Activated gamma-delta T cell (primary cell): ENCODE data around the gene FAM204A.

ENCODE experiments used
- DNase-seq: peaks from one replicate; lab custom pipeline; 2025; lab: John Stamatoyannopoulos, UW
- total RNA-seq, 2 donors: gene quantifications; one replicate each; lab custom pipeline; 2026; lab: John Stamatoyannopoulos, UW

FAM204A gene
- total RNA-seq: 82.8 to 84.4 reads per million in 2 donors

GRCh38 chr10:118341791-118342637, at the start of gene FAM204A:
TSS of gene FAM204A (minus strand) at chr10:118342324. CDS start at chr10:118336415, 5,909 bp downstream.
- peak; percentile 74 for DNase-seq

- no peak for DNase-seq
Observed at GRCh38 chr10:118383699-118384098, 41.6 kb upstream of the FAM204A start.

- DNase-seq: no peak
Observed at GRCh38 chr10:118383063-118383689, 41.1 kb upstream of the FAM204A start.

- no peak for DNase-seq
Observed at GRCh38 chr10:118374404-118374803, 32.3 kb upstream of the FAM204A start.

- DNase-seq: no peak
Observed at GRCh38 chr10:118373786-118374185, 31.7 kb upstream of the FAM204A start.

- DNase-seq: no peak
Observed at GRCh38 chr10:118370499-118370898, 28.4 kb upstream of the FAM204A start.

GRCh38 chr10:118369641-118370205, 27.6 kb upstream of the FAM204A start:
- no peak for DNase-seq

- no peak for DNase-seq
Observed at GRCh38 chr10:118365702-118366101, 23.6 kb upstream of the FAM204A start.

GRCh38 chr10:118362103-118362502, 20.0 kb upstream of the FAM204A start:
- DNase-seq: no peak

- no peak for DNase-seq
Observed at GRCh38 chr10:118358327-118358726, 16.2 kb upstream of the FAM204A start.

GRCh38 chr10:118357841-118358240, 15.7 kb upstream of the FAM204A start:
- no peak for DNase-seq

- no peak for DNase-seq
Observed at GRCh38 chr10:118356628-118357027, 14.5 kb upstream of the FAM204A start.

GRCh38 chr10:118355234-118355633, 13.1 kb upstream of the FAM204A start:
- DNase-seq: no peak

- DNase-seq: no peak
Observed at GRCh38 chr10:118349235-118349634, 7.1 kb upstream of the FAM204A start.

GRCh38 chr10:118343549-118343948, 1.4 kb upstream of the FAM204A start:
- DNase-seq: no peak

- no peak for DNase-seq
Observed at GRCh38 chr10:118343115-118343514, 991 bp upstream of the FAM204A start.

GRCh38 chr10:118342638-118343020, 505 bp upstream of the FAM204A start:
- DNase-seq: no peak

- DNase-seq: no peak
Observed at GRCh38 chr10:118340486-118340885, 1.6 kb downstream of the FAM204A start.

GRCh38 chr10:118339111-118339510, 3.0 kb downstream of the FAM204A start:
- DNase-seq: no peak

GRCh38 chr10:118337356-118337755, 4.8 kb downstream of the FAM204A start:
- DNase-seq: no peak

GRCh38 chr10:118333871-118334270, 8.3 kb downstream of the FAM204A start:
- DNase-seq: no peak

GRCh38 chr10:118332948-118333710, 9.0 kb downstream of the FAM204A start:
- no peak for DNase-seq
